ENCODE data around the gene MUL1.

The MUL1 gene

GRCh38 chr1:20484519-20485462 lies 23.2 kb downstream of the MUL1 start:
- DNase-seq: peak; percentile 84

DNA sequence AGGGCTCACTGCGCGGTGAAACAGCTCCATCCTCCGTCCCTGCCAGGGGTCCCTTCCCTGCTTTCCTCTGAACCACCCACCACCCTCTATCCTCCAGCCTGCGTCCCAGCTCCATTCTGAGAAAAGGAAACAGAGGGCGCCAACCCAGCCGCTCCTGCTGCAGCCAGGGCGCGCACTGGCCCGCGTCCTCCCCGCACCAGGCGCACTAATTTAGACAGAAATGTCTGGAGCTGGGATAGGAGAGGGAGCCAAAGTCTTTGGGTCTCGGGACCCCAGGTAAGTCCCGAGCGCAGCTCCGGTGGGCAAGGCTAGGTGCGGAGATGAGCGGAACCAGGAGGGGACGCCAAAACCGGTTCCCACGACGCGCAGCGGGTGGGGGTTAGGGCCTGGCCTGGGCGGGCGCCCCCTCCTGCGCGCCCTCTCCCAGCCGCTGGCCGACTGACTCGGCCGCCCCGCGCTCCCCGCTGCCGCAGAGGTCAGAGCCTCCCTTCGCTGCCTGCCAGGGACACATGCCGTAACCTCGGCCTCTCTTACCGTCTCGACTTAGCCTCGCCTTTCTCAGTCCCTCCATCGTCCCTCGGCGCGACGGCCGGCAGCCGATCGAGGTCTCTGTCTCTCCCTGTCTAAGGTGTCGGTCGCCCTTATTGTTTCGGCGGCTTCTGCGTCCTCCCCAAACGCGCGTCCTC lies 24.0 kb downstream of the MUL1 start:
- DNase-seq: peak; percentile 83

- no peak for DNase-seq
Measured at GRCh38 chr1:20483098-20483832, 24.7 kb downstream of the MUL1 start.

DNA sequence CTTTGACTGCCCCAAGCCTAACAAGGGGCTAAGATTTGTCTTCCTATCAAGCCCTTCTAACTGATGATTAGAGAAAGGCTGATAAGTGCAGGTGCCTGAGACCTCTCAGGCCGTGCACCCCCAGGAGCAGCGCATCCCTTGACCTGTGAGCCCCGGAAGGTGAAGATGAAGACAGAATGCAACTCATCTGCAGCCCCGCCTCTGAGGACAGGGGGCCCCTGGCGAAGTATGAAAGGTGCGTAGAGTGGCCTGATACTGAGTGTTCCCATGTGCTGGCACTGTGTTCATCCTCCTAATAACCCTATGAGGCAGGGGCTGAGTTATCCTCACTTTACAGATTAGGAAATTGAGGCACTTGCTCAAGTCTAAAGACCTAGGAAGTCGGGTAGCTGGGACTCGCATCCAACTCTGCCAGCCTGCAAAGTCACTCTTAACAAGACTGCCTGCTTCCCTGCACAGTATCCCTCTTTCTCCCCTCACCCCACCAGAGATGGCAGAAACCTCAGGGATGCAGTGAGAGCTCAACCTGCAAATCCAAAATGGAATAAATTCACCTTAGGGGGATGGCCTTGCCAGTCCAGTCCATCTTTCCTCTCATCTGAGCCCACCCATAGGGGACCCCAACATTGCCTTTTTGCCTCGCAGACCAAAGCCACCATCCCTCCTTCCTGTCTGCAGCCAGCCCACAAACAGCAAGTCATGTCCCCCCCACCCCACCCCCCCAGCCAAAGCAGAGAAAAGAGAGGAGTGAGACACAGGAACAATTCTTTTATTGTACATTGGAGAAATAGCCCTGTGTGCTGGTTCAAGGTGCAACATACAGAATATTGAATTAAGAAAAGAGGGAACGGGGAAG lies 26.1 kb downstream of the MUL1 start:
- DNase-seq: no peak

DNA sequence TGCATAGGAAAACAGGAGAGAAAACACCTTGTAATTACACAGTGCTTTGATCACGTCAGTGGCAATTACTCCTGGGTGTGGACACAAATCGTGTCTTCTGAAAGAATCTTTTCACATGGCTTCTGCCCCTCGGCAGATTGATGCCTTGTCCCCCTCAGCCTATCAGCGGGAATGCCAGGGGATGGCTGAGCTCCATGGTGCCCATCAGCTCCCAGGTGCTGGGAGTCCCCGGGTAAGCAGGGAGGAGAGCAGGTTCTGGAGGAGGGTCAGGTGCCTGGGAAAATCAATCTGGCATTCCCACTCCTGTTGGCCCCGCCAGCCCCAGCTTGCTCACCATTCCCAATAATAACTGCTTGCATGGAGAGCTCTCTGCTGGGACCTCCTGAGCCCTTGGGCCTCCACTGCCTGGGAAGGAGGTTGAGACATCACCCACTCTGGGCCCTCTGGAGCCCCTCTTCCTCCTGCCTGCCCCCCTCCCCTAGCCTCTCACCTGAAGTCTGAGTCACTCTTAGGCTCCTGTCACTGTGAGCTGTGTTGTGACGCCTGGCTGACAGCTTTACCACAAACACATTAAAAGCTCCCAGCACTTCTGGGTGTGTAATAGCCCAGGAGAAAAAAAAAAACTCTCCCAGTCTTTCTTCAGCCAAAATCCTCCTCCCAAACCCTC lies 26.9 kb downstream of the MUL1 start:
- no peak for DNase-seq

- no peak for DNase-seq
Measured at GRCh38 chr1:20480243-20480944, 27.6 kb downstream of the MUL1 start.

GRCh38 chr1:20479840-20480239 lies 28.1 kb downstream of the MUL1 start:
- no peak for DNase-seq

DNA sequence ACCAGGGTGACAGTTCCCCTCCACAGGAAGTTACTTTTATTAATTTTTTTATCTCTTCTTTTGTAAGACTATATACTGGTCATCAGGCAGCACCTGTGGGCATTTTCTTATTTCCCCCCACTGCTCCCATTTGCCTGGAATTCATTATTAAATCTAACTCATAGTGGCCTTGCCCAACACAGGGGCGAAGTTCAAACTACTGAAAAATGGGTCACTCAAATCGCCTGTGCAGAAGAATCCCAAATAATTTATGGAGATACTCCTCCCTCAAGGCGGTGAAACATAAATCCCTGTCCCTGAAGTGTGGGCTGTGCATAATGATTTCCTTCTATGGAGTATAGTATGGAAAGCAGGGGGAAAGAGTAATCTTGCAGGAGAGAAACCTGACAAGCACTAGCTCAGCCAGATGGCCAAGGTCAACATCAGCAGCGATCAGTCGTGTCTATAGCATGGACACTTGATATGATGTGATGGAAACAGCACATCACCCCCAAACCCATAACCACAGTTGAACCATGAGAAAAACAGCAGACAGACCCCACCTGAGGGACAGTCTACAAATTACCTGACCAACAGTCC lies 29.8 kb downstream of the MUL1 start:
- DNase-seq: no peak

GRCh38 chr1:20477348-20478056 lies 30.4 kb downstream of the MUL1 start:
- peak; percentile 42 for DNase-seq

GRCh38 chr1:20476265-20477038 lies 31.5 kb downstream of the MUL1 start:
- peak; percentile 80 for DNase-seq

DNA sequence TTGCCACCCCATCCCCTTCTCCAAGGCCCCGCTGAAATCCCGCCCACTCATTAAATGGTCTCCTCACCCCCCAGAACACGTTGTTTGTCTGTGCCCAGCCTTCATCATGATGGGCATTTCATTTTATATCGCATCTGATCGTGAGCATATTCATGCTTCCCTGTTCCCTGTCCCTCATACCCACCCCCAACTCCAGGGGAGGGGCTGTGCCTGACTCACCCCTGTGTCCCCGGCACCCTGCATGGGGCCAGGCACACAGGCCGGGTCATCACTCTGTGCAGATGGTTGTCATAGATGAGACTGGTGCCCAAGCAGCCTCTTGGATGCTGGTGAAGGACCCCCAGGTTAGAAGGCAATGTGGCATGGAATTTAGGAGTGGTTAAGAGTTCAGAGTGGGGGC lies 33.0 kb downstream of the MUL1 start:
- DNase-seq: no peak

DNA sequence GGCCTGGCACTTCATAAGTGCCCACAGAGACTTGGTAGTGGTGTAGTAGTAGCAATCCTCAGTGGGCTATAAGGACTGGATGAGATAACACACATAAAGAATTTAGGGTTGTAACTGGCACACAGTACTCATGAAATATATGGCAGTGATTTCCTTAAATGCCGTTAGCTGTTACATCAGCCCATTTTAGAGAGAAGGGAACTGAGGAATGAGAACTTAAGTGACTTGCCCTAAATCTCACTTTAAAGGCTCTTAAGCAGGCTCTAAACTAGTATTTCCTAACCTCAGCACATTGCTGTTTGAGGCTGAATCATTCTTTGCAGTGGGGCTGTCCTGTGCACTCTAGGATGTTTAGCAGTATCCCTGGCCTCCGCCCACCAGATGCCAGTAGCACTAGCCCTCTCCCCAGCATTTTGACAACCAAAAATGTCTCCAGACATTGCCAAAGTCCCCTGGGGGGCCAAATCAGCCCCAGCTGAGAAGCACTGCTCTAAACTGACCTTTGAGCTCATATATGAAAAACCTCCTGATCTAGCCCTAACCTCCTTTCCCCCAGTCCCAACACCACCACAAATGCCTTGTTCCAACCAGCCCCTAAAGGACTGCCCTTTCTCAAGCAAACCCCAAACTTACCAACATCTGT lies 33.5 kb downstream of the MUL1 start:
- DNase-seq: no peak

DNA sequence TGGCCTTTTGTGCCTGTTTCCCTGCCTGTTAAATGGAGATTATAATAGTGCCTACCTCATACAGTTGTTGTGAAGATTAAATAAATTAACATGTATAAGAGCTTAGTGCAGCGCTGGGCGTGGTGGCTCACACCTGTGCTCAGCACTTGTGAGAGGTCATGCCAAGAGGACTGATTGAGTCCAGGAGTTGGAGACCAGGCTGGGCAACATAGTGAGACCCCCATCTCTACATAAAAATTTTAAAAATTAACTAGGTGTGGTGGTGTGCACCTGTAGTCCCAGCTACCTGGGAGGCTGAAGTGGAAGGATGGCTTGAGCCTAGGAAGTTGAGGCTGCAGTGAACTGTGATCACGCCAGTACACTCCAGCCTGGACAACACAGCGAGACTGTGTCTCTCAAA lies 34.1 kb downstream of the MUL1 start:
- DNase-seq: no peak

DNA sequence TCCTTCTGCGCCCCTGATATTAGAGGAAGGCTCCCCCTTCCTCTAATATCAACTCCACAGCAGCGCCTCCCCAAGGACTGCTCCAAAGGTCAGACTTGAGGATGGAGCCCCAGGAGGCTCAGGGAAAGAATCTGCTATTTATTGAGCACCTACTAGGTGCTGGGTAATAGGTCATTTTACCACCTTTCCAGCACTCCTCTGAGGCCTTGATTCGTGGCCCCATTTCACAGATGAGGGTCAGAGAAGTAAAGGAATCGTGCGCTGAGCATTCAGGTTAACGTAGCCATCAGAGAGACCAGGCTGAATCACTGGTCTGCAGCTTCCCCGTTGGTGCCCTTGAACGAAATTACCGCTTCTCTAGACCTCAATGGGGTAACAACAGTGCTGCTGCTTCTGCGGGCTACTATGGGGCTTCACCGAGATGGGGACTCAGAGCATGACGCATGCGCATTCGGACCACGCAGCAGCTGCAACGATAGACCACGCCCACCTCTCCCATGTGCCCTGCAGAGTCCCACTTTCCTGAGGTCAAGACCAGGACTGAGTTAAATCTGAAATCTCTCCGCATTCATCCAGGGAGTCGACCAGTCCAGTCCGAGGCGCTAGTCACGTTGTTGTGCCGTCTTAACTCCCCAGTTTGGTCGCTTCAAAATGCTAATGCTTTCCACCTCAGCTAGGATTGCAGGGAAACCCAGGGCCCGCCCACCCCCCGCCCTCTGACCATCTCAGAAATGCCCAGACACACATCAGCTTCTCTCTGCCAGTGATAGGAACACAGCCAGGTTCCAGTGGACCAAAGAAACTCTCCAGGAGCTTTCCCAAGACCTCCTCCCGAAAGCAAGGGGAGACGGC lies 34.9 kb downstream of the MUL1 start:
- DNase-seq: peak; percentile 94

DNA sequence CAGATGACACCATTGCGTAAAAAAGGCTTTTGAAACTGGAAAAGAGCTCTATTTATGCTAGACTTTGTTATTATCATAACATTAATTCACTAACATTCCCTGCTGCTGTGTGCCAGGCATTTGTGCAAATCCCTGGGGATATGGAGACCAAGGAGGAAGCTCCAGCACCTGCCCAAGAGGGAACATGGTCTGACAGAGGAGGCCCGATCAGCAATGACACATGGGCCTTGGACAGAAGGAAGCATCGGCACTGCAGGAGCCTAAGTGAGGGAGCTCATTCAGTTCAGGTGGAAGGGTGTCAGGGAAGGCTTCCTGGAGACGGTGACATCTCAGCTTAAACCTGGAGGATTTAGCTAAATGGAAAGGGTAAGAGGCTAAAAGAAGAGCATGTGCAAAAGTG lies 35.8 kb downstream of the MUL1 start:
- no peak for DNase-seq

GRCh38 chr1:20470194-20470593 lies 37.8 kb downstream of the MUL1 start:
- peak; percentile 83 for DNase-seq

DNA sequence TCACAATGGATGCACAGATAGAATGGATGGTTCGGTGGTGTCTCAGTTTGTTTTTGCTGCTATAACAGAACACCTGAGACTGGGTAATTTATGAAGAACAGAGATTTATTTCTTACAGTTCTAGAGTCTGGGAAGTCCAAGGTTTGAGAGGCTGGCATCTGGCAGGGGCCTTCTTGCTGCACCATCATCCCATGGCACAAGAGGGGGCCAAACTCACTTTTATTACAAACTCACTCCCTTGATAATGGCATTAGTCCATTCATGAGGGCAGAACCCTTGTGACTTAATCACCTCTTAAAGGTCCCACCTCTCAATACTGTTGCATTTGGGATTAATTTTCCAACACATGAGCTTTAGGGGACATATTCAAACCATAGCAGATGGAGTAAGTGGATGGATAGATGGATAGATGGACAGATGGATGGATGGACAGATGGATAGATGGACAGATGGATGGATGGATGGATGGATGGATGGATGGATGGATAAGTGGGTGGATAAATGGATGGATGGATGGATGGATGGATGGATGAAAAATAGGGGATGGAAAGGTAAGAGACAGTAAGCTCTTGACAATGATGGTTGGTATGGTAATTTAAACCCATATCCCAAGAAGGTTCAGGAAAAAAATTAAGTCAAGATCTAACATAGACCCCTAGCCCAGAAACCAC lies 38.4 kb downstream of the MUL1 start:
- no peak for DNase-seq
